Kasumi-1 (cell line): ENCODE data around the gene CDKN1C.

Experiments used
- DNase-seq, 2 experiments: peaks; one replicate each; lab custom pipeline; 2025; lab: John Stamatoyannopoulos, UW

The CDKN1C gene

GRCh38 chr11:2923446-2924375, 38.1 kb upstream of the CDKN1C start:
- DNase-seq, result no peak

GRCh38 chr11:2922655-2923054, 37.1 kb upstream of the CDKN1C start:
- no peak for DNase-seq

- DNase-seq, result no peak
Observed at GRCh38 chr11:2921742-2922493, 36.3 kb upstream of the CDKN1C start.

GRCh38 chr11:2921261-2921660, 35.7 kb upstream of the CDKN1C start:
- DNase-seq, result no peak

GRCh38 chr11:2920343-2920742, 34.8 kb upstream of the CDKN1C start:
- DNase-seq, result no peak

- no peak for DNase-seq
Observed at GRCh38 chr11:2919837-2920236, 34.3 kb upstream of the CDKN1C start.

GRCh38 chr11:2919188-2919587, 33.6 kb upstream of the CDKN1C start:
- no peak for DNase-seq

GRCh38 chr11:2917842-2918490, 32.4 kb upstream of the CDKN1C start:
- no peak for DNase-seq

- DNase-seq, result no peak
Observed at GRCh38 chr11:2916892-2917645, 31.5 kb upstream of the CDKN1C start.

- no peak for DNase-seq
Observed at GRCh38 chr11:2916114-2916891, 30.7 kb upstream of the CDKN1C start.

GRCh38 chr11:2915473-2915872, 29.9 kb upstream of the CDKN1C start:
- no peak for DNase-seq

- peak; percentile 38 to 48 for DNase-seq
Observed at GRCh38 chr11:2914455-2915195, 29.1 kb upstream of the CDKN1C start.

- DNase-seq, result no peak
Observed at GRCh38 chr11:2913776-2914175, 28.2 kb upstream of the CDKN1C start.

- no peak for DNase-seq
Observed at GRCh38 chr11:2913019-2913431, 27.4 kb upstream of the CDKN1C start.

- no peak for DNase-seq
Observed at GRCh38 chr11:2912498-2912897, 26.9 kb upstream of the CDKN1C start.

GRCh38 chr11:2911785-2912391, 26.3 kb upstream of the CDKN1C start:
- DNase-seq, result no peak

GRCh38 chr11:2911088-2911784, 25.7 kb upstream of the CDKN1C start:
- no peak for DNase-seq

GRCh38 chr11:2910401-2910955, 24.9 kb upstream of the CDKN1C start:
- DNase-seq, result no peak
